Prostate gland (tissue), 2 donors: ENCODE data around the gene SERPINB6.
"Not testable (repeated sequence)": the region's sequence is repeated elsewhere in the genome, so short reads cannot be mapped to it uniquely, and the experiment has no call there.

Experiments used
- POLR2A ChIP-seq: fragments of 450-650 bp; IDR thresholded peaks from one replicate; pipeline ENCODE4 v1.6.1; 2016; ENCODE audit warnings: antibody characterized with exemption, mild to moderate bottlenecking
- POLR2AphosphoS5 ChIP-seq: sonication (generic); formaldehyde crosslinking; IDR thresholded peaks from one replicate; pipeline ENCODE4 v1.6.1; 2017; ENCODE audit warnings: antibody characterized with exemption
- TF ChIP-seq, protein P1 (sequence below), 4 experiments: fragments of 200-600 bp in 2 of 4; fragments of 450-650 bp in 2 of 4; sonication (generic) in 2 of 4; IDR thresholded peaks; 1 replicate in 3 of 4; 2 replicates in 1 of 4; pipeline ENCODE4 v1.5.1; 2016 to 2019; ENCODE audit warnings: antibody characterized with exemption in 4 of 4, mild to moderate bottlenecking in 2 of 4, moderate library complexity in 2 of 4

DNA sequence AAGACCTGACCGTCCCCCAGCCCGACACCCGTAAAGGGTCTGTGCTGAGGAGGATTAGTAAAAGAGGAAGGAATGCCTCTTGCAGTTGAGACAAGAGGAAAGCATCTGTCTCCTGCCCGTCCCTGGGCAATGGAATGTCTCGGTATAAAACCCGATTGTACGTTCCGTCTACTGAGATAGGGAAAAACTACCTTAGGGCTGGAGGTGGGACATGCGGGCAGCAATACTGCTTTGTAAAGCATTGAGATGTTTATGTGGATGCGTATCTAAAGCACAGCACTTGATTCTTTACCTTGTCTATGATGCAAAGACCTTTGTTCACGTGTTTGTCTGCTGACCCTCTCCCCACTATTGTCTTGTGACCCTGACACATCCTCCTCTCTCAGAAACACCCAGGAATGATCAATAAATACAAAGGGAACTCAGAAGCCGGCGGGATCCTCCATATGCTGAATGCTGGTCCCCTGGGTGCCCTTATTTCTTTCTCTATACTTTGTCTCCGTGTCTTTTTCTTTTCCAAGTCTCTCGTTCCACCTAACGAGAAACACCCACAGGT is 62.2 kb downstream of the SERPINB6 start:
- TF ChIP-seq, protein P1, sequence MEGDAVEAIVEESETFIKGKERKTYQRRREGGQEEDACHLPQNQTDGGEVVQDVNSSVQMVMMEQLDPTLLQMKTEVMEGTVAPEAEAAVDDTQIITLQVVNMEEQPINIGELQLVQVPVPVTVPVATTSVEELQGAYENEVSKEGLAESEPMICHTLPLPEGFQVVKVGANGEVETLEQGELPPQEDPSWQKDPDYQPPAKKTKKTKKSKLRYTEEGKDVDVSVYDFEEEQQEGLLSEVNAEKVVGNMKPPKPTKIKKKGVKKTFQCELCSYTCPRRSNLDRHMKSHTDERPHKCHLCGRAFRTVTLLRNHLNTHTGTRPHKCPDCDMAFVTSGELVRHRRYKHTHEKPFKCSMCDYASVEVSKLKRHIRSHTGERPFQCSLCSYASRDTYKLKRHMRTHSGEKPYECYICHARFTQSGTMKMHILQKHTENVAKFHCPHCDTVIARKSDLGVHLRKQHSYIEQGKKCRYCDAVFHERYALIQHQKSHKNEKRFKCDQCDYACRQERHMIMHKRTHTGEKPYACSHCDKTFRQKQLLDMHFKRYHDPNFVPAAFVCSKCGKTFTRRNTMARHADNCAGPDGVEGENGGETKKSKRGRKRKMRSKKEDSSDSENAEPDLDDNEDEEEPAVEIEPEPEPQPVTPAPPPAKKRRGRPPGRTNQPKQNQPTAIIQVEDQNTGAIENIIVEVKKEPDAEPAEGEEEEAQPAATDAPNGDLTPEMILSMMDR (IDR thresholded peaks at IDR 0.05): not testable (repeated sequence)
- not testable (repeated sequence) for TF ChIP-seq POLR2A, POLR2AphosphoS5
